NB4 (cell line): Measurements from ENCODE around the gene ATXN2.
"Not testable (repeated sequence)": the region's sequence is repeated elsewhere in the genome, so short reads cannot be mapped to it uniquely, and the experiment has no call there.

ENCODE experiments used
- DNase-seq: peaks from one replicate; pipeline ENCODE4 v3.0.0; 2010; ENCODE audit warnings: low read depth
- H3K4me3 ChIP-seq: one replicate; pipeline ENCODE4 v1.5.1; 2011; ENCODE audit warnings: mild to moderate bottlenecking, low read depth, low read length, moderate library complexity
- MYC ChIP-seq: IDR thresholded peaks from 2 replicates; pipeline ENCODE4 v1.6.1; 2011; ENCODE audit warnings: low read depth, low read length
- POLR2A ChIP-seq: IDR thresholded peaks from 2 replicates; pipeline ENCODE4 v1.6.1; 2011; ENCODE audit warnings: mild to moderate bottlenecking; ENCODE audit not compliant: insufficient read length; ENCODE audit errors: extremely low read depth
- TF ChIP-seq, protein P1 (sequence below): IDR thresholded peaks from one replicate; pipeline ENCODE4 v1.5.1; 2012; ENCODE audit warnings: low read depth, low read length
- TF ChIP-seq, protein P2 (sequence below): IDR thresholded peaks from 2 replicates; pipeline ENCODE4 v1.6.1; 2011; ENCODE audit warnings: low read depth, low read length

The ATXN2 gene

DNA sequence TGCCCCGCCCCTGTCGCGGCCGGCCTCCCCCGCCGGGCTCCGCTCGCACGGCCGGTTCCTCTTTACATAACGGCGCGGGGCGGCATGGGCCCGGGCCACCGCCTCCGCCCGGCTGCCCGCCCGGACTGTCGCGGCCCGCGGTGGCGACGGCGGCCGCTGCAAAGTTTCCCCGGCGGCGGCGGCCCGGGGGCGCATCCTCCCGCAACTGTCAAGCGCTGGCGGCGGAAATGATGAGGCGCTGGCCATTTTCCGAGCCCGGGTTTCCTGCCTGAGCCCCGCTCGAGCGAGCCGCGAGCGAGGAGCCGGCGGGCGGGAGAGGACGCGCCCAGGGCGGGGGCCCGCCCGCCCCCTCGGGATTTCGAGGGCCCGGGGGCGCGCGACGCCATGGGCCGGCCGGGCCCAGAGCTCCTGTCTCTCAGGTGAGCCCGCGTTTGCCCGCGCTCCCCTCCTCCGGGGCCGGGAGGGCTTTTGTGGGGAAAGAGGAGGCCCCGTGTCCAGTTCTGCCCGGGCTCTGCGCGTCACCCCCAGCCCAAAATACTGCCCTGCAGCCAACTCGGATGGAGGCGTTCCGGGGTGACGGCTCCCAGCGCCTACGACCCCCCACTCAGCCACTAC, 193.1 kb downstream of the ATXN2 start, which contains the start of gene SH2B3:
Gene SH2B3, plus strand, starts transcription at position 65 of the 615 bp plus-strand sequence. CDS start 12,223 bp downstream, outside the sequence.
- H3K4me3 ChIP-seq: peak within 1 kb of the TSS; percentile 93
- DNase-seq: no peak
- TF ChIP-seq POLR2A (peak; percentile 64), MYC (no peak; the same call in 1 of the 2 replicates)
- TF ChIP-seq, protein P1, sequence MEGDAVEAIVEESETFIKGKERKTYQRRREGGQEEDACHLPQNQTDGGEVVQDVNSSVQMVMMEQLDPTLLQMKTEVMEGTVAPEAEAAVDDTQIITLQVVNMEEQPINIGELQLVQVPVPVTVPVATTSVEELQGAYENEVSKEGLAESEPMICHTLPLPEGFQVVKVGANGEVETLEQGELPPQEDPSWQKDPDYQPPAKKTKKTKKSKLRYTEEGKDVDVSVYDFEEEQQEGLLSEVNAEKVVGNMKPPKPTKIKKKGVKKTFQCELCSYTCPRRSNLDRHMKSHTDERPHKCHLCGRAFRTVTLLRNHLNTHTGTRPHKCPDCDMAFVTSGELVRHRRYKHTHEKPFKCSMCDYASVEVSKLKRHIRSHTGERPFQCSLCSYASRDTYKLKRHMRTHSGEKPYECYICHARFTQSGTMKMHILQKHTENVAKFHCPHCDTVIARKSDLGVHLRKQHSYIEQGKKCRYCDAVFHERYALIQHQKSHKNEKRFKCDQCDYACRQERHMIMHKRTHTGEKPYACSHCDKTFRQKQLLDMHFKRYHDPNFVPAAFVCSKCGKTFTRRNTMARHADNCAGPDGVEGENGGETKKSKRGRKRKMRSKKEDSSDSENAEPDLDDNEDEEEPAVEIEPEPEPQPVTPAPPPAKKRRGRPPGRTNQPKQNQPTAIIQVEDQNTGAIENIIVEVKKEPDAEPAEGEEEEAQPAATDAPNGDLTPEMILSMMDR: no peak
- TF ChIP-seq, protein P2, sequence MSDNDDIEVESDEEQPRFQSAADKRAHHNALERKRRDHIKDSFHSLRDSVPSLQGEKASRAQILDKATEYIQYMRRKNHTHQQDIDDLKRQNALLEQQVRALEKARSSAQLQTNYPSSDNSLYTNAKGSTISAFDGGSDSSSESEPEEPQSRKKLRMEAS: peak; percentile 1; the same call in 1 of the 2 replicates

DNA sequence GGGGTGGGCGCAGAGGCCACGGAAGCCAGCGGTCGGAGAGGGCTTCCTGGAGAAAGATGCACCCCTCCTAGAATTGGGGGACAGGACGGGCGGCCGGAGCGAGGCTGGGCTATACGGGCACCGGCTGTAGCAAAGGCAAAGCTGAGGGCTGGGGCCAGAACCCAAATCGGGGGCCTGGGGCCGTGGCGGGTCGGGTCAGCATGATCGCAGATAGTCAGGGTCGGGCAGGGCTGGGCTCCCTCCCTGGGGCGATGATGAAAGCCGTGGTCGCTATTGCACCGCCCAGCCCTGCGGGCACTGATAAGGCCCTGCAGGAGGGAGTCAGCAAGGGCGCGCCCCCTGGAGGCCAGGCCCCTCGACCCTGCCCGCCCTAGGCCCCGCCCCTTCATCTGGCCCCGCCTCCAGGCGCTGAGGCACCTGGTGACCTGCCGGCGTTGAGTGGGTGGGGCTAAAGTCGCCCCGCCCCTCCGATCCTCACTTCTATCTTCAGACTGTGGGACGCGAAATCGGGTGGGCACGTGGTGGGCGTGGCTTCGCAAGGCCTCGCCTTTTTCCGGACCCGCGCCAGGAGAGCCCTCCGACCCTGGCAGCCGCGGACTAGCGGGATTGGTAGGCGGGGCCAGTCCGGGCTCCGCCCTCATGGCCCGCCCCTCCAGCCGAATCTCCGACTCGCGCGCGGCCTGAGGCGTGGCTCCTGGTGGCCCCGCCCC, 193.8 kb downstream of the ATXN2 start:
- TF ChIP-seq, protein P1: peak; percentile 50
- TF ChIP-seq MYC: peak; percentile 68
- TF ChIP-seq, protein P2: peak; percentile 95
- TF ChIP-seq POLR2A: peak; percentile 51
- H3K4me3 ChIP-seq: peak overlapping the region; percentile 63
- peak; percentile 99 for DNase-seq

DNA sequence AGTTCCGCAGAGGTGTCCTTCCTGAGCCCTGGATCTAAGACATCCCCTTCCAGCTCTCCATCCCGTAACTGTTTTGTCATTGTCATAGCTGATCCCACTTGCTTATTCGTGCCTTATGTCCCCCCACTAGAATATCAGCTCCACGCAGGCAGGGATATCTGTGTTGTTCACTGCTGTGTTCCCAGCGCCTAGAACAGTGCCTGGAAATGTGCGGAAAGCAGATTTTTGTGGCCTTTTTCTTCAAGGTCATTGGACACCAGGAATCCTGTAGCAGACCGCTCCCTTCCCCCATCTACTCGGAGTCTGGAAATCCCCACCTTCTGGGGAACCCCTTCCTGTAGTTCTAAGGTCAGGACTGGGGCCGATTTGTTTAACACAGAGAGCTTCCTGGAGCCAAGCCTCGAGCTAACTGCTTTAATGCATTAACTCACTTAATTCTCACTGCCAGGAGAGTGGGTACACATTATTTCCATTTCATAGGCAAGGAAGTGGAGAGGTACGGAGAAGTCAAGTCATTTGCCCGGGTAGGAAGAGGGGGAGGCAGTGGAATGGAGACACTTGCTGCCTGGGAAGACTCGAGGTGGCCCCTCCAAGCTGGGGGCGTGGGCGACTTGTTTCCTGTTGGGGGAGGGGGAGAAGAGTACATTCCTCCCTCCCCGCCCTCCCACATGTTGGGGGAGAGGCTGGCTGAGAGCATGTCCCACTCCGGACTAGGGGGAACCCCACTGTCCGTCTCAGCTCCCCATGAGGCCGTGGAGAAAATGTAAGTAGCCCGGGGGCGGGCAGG, 194.6 kb downstream of the ATXN2 start:
- H3K4me3 ChIP-seq: peak overlapping the region; percentile 63
- TF ChIP-seq, protein P1: no peak
- TF ChIP-seq MYC (peak; percentile 68), POLR2A (no peak)
- TF ChIP-seq, protein P2: peak; percentile 63
- DNase-seq: peak; percentile 87

DNA sequence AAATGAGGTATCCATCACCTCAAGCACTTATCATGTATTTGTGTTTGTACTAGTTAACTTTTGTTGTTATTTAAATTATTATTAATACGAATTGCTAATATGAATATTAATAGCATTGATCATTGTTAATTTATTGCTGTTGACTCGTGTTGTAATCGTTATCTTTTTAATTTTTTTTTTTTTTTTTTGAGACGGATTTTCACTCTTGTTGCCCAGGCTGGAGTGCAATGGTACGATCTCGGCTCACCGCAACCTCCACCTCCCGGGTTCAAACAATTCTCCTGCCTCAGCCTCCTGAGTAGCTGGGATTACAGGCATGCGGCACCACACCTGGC, 196.7 kb downstream of the ATXN2 start:
- DNase-seq: not testable (repeated sequence)

More for the DNA sequence above, 196.7 kb downstream of the ATXN2 start:
- not testable (repeated sequence) for H3K4me3 ChIP-seq
